ENCODE results near the gene TBR1.

The TBR1 gene

DNA sequence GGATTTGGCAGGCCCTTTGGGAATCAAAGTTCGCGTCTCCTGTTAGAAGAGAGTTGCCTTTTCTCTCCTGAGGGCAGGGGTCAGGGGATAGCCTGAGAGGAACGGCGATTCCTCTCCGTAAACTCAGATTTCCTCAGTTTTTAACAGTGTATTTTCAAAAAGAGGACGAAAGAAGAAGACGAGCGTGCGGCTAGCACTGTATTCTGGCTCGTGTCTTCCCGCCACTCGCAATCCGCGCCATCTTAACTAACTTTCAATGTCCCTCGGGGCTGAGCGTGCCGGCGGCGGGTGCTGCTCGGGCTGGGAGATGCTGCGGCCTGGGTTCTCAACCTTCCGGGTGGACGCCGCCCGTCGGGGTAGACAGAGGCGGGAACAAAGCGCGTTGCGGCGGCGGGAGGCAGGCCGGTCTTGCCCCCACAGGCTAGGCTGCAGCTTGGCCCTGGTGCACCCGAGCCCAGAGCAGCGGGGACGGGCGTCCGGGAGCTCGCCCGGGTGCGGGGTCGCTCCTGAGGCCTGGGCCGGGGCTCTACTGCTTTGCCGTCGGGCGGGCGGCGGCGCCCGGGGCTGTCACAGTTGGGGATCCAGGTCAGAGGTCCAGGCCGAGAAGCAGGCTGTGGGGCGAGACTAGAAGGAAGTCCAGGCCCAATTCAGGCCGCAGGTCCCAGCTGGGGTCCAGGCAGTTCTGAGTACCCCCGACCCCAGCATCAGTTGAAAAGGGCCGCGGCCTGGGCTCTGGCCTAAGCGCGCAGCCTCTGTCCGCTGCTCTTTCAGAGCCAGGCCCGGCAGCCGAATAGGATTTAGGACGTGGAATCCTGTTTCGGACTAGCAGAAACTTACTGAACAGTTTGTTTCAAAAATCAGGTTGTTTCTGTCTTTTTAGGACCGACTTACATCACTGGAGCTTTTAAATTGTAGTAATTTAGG is 11.8 kb downstream of the TBR1 start:
- no peak for DNase-seq

DNA sequence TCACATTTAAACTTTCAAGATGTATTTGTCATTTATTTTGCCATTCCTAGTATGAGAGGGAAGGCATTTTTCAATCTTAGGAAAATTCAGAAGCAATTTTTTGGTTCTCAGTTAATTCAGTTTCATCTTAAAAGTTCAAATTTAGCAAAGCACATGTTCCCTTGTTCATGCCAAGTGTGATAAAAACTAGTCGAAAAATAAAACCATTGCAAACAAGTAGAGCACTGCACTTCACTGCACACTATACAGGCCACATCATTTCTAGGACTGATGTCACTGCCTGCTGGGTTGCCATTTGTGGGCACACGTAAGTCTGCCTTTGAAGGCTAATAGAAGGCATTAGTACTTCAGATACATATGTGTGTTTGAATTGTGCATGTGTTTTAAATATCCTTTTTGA is 14.3 kb downstream of the TBR1 start:
- no peak for DNase-seq

DNA sequence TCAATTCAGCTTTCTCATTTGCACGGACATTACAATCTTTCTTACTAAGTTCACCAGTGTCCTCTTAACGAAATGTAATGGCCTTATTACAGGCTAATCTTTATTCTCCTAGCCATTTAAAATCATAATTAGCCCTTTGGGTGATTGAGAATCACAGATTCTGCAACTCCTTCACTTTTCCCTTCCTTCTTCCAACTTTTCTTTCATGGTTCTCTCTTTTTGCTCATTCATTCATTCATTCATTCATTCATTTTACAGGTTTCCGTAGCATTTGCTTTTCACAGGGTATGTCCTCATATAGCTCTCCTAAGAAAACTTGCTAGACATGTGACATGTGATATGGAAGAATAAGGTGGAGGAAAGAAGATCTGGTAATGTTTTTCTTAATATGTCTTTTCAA is 16.0 kb downstream of the TBR1 start:
- DNase-seq = no peak

DNA sequence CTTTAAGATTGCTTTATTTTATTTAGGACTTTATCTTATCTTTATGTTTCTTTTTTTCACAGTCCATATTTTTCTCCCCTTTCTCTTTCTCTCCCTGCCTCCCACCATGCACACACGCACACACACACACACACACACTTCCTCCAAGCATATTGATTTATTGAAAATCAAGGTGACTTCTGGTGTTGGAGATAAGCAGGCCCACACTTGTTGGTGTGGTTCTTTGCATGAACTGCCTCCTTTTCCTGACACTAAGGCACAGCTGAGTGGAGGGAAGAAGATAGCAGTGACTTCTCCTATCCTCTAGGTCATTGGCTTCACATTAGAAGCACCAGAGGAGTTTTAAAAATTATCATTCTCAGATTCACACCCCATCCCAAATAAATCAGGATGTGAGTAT is 18.0 kb downstream of the TBR1 start:
- DNase-seq = no peak

DNA sequence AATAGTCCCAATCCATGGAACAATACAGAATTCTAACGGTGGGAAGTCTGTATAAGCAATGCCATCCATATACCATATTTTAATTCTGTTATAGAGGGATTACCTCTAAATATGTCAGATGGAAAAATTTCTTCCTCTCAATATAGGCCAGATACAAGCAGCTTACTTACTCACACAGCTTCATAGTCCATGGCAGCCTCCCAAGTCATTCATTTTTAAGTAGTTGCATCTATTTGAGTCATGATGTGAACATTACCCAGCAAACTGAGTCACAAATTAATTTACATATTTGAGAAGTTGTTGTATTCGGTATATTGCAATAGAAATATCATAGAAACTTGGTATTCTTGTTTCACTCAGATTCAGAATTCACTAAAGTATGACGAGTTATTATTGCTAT is 20.3 kb downstream of the TBR1 start:
- DNase-seq = no peak

DNA sequence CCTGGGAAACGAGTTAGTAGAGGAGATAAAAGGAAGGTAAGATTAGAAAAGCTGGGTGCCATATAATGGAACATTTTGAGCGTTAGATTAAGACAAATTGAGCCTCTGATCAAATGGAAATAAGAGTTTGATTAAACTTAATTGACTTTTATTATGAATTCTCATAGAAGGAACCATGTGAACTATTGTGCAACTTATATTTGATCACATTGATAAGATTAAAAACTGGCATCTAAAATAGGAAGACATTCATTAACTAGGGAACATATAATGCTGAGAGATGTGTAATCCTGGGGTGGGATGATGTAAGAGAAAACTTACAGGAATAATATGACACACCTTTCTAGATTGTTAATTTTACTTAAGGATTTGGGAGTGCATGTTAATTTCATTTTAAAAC is 22.5 kb downstream of the TBR1 start:
- DNase-seq = no peak

DNA sequence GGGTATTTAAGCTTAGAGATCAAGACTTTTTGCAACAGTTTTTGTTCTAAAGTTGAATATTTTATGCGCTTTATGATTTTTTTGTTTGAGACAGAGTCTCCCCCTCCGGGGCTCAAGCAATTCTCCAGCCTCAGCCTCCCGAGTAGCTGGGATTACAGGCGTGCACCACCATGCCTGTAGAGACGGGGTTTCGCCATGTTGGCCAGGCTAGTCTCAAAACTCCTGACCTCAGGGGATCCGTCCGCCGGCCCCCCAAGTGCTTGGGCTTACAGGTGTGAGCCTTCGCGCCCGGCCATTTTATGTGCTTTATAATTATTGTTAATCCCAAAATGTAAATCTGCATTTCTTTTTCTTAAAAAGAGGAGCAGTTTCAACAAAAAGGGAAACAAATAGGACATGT is 29.0 kb downstream of the TBR1 start:
- no peak for DNase-seq

DNA sequence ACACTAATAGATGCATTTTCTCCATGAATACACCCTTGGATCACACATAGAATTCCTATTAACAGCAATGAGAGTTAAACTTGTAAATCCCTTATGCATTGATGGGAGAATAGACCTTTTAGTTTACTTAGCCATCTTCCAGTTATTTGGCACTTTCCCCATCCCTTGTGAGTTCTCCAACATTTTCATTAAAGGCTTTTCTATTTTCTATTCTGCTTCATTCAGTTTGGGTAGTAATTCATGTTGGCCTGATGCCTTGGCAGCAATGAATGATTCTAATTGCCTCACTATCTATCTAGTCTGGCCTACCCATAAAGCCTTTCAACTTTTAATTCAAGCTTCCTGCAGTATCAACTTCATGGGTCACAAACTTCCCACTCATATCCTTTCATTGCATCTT is 32.3 kb downstream of the TBR1 start:
- DNase-seq = no peak

DNA sequence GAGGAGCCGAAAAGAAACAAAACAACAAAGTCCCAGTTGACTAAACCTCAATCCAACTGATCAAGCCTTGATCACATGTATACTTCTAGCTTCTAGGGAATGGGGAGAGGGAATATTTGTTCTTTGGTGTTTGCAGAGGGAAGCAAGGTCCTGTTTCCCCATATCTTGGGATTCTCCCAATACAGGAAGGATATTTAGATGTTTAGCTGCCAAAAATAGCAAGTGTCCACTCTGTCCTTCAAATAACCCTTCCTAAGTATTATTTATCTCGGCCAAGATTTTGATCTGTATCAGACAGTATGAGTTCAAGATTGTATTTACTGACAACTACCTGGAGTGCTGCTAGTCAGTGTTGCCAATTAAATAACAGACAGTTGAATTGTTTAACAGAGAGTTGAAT is 55.5 kb downstream of the TBR1 start:
- no peak for DNase-seq

DNA sequence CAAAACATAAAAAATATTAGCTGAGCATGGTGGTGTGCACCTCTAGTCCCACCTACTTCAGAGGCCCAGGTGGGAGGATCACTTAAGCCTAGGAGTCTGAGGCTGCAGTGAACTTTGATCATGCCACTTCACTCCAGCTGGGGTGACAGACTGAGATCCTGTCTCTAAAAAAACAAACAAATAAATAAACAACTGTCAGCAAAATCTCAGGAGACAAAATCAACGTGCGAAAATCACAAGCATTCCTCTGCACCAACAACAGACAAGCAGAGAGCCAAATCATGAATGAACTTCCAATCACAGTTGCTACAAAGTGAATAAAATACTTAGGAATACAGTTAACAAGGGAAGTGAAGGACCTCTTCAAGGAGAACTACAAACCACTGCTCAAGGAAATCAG is 58.8 kb downstream of the TBR1 start:
- no peak for DNase-seq

All from midbrain (tissue), 1 donor.